Sigmoid colon (tissue), 7 donors: ENCODE results near the gene NLN. TPM values are rescaled to one million over a fixed set of nuclear protein-coding genes. Genes with fewer than 3 reads are reported as not detected.

Experiments used
- DNase-seq: peaks from one replicate; pipeline ENCODE4 v3.0.0-alpha.2; 2019
- H3K27ac ChIP-seq, 4 donors: fragments of 200-600 bp; sonication (generic); one replicate each; pipeline ENCODE4 v1.5.1; 2016 to 2019; ENCODE audit warnings: mild to moderate bottlenecking in 1 of 4
- H3K27me3 ChIP-seq, 3 donors: fragments of 200-600 bp; sonication (generic); one replicate each; pipeline ENCODE4 v1.5.1; 2019; ENCODE audit warnings: mild to moderate bottlenecking in 1 of 3
- H3K36me3 ChIP-seq, 4 donors: fragments of 200-600 bp; sonication (generic); one replicate each; pipeline ENCODE4 v1.5.1; 2016 to 2019
- H3K4me1 ChIP-seq, 4 donors: fragments of 200-600 bp; sonication (generic); one replicate each; pipeline ENCODE4 v1.5.1; 2017 to 2019
- H3K4me3 ChIP-seq, 4 donors: fragments of 200-600 bp; sonication (generic); one replicate each; pipeline ENCODE4 v1.5.1; 2017 to 2019; ENCODE audit warnings: mild to moderate bottlenecking in 2 of 4, moderate library complexity in 1 of 4
- H3K9me3 ChIP-seq, 4 donors: fragments of 200-600 bp in 3 of 4; sonication (generic) in 3 of 4; one replicate each; pipeline versions ENCODE4 v1.5.1 to v1.6.1; 2013 to 2019
- EP300 ChIP-seq, 4 donors: sonication (generic); formaldehyde crosslinking; IDR thresholded peaks; one replicate each; pipeline ENCODE4 v1.6.1; 2017; ENCODE audit warnings: antibody characterized with exemption in 4 of 4
- POLR2A ChIP-seq, 2 donors: fragments of 450-650 bp; IDR thresholded peaks; one replicate each; pipeline ENCODE4 v1.6.1; 2016; ENCODE audit warnings: antibody characterized with exemption in 2 of 2, mild to moderate bottlenecking in 2 of 2, moderate library complexity in 2 of 2
- POLR2AphosphoS5 ChIP-seq, 4 donors: sonication (generic); formaldehyde crosslinking; IDR thresholded peaks; one replicate each; pipeline ENCODE4 v1.6.1; 2017; ENCODE audit warnings: antibody characterized with exemption in 4 of 4
- WGBS, 2 donors: extraction: QIAGEN DNeasy Blood & Tissue Kit; methylation state at CpG; one replicate each; pipeline ENCODE4 v1.1.7; 2013; 5-methylcytosine and 5-hydroxymethylcytosine counted together
- intact Hi-C: fragments of 100-400 bp; cut with DNase I; formaldehyde crosslinking; loops from one replicate; pipeline ENCODE4 v1.15.1; 2023
- polyA plus RNA-seq, 3 donors: library from polyadenylated mRNA; stranded (reverse); fragments of 200-250 nt; gene quantifications; one replicate each; pipeline ENCODE4 v1.2.3, GENCODE V29; 2013
- total RNA-seq, 4 donors: library from RNA; depleted of rRNA; stranded (reverse); fragments of >200 nt; gene quantifications; one replicate each; pipeline ENCODE4 v1.1.0, GENCODE V29; 2016
- TF ChIP-seq, protein P1 (sequence below), 4 experiments: fragments of 450-650 bp in 3 of 4; fragments of 200-600 bp in 1 of 4; IDR thresholded peaks; one replicate each; pipeline ENCODE4 v1.5.1; 2016 to 2019; ENCODE audit warnings: antibody characterized with exemption in 4 of 4, mild to moderate bottlenecking in 3 of 4, moderate library complexity in 2 of 4
- donor health status: healthy with polysubstance abuse.
- donor health status: Bipolar disorder and iron deficiency.
- donor health status: healthy.

The NLN gene
- total and polyA plus RNA-seq, 7 donors = 4.8 to 43.7 (median 7.8) TPM

- intact Hi-C loops = no loop called here
- DNase-seq = no peak
- H3K27me3 ChIP-seq = no peaks in the 10 kb centered on the region
- 74 to 91% methylated on average over 3 of the region's 3 CpGs for WGBS, 2 donors
- H3K27ac ChIP-seq = no peak overlapping the region
- H3K4me1 ChIP-seq = peaks cover 0 to 3% (median 1%) of the 10 kb centered on the region in 4 donors
- H3K4me3 ChIP-seq = no peak overlapping the region
- TF ChIP-seq POLR2A (IDR thresholded peaks at IDR 0.05) (no peak), EP300 (IDR thresholded peaks at IDR 0.05) (no peak), POLR2AphosphoS5 (IDR thresholded peaks at IDR 0.05) (no peak)
- TF ChIP-seq, protein P1, sequence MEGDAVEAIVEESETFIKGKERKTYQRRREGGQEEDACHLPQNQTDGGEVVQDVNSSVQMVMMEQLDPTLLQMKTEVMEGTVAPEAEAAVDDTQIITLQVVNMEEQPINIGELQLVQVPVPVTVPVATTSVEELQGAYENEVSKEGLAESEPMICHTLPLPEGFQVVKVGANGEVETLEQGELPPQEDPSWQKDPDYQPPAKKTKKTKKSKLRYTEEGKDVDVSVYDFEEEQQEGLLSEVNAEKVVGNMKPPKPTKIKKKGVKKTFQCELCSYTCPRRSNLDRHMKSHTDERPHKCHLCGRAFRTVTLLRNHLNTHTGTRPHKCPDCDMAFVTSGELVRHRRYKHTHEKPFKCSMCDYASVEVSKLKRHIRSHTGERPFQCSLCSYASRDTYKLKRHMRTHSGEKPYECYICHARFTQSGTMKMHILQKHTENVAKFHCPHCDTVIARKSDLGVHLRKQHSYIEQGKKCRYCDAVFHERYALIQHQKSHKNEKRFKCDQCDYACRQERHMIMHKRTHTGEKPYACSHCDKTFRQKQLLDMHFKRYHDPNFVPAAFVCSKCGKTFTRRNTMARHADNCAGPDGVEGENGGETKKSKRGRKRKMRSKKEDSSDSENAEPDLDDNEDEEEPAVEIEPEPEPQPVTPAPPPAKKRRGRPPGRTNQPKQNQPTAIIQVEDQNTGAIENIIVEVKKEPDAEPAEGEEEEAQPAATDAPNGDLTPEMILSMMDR (IDR thresholded peaks at IDR 0.05) = no peak
- H3K9me3 ChIP-seq = no peaks in the 10 kb centered on the region
- H3K36me3 ChIP-seq = peaks cover 0 to 15% (median 5%) of the 10 kb centered on the region in 4 donors
These were observed 20.0 kb upstream of the NLN start for GRCh38 chr5:65702036-65702435.

GRCh38 chr5:65704621-65705239 lies 17.3 kb upstream of the NLN start:
- Histone ChIP-seq H3K4me3 (no peak overlapping the region), H3K4me1 (no peaks in the 10 kb centered on the region), H3K36me3 (peaks cover 0 to 25% (median 5%) of the 10 kb centered on the region in 4 donors), H3K27ac (no peak overlapping the region), H3K27me3 (no peaks in the 10 kb centered on the region), H3K9me3 (no peaks in the 10 kb centered on the region)
- TF ChIP-seq, protein P1 (IDR thresholded peaks at IDR 0.05) = no peak
- TF ChIP-seq EP300 (IDR thresholded peaks at IDR 0.05) = no peak
- TF ChIP-seq POLR2A (IDR thresholded peaks at IDR 0.05) = no peak
- TF ChIP-seq POLR2AphosphoS5 (IDR thresholded peaks at IDR 0.05) = no peak
- no peak for DNase-seq
- 71 to 88% methylated on average over 2 of the region's 2 CpGs for WGBS, 2 donors
- intact Hi-C loops = no loop called here

- Histone ChIP-seq H3K4me1 (no peaks in the 10 kb centered on the region), H3K27me3 (no peaks in the 10 kb centered on the region), H3K36me3 (peaks cover 0 to 38% (median 8%) of the 10 kb centered on the region in 4 donors), H3K4me3 (no peak overlapping the region), H3K27ac (no peak overlapping the region), H3K9me3 (no peaks in the 10 kb centered on the region)
- WGBS, 2 donors = 93% methylated on average over 4 of the region's 4 CpGs
- intact Hi-C loops = no loop called here
- TF ChIP-seq EP300 (IDR thresholded peaks at IDR 0.05) (no peak), POLR2A (IDR thresholded peaks at IDR 0.05) (no peak), POLR2AphosphoS5 (IDR thresholded peaks at IDR 0.05) (no peak)
- TF ChIP-seq, protein P1 (IDR thresholded peaks at IDR 0.05) = no peak
- DNase-seq = no peak
These were observed 14.3 kb upstream of the NLN start for GRCh38 chr5:65707663-65708062.

DNA sequence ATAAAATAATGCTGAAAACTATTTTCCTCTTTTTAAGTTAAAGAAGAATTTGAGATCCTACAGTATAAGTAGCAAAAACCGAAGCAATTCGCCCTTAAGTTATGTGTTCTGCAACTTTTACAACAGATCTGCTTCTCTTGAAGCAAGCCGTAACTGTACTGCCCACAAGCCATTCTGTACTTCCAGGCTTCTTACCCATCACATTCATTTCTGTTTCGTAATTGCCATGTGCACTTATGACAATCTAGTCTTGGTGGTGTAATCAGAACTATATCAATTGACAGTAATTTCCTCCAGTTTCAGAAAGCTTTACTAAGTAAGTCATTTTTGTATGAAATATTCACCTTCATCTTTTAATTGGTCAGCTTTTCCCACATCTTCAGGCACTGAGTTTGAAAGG lies 13.9 kb upstream of the NLN start:
- Histone ChIP-seq H3K36me3 (peaks cover 0 to 37% (median 7%) of the 10 kb centered on the region in 4 donors), H3K27me3 (no peaks in the 10 kb centered on the region), H3K27ac (no peak overlapping the region), H3K4me1 (no peaks in the 10 kb centered on the region), H3K9me3 (no peaks in the 10 kb centered on the region), H3K4me3 (no peak overlapping the region)
- TF ChIP-seq EP300 (IDR thresholded peaks at IDR 0.05) (no peak), POLR2AphosphoS5 (IDR thresholded peaks at IDR 0.05) (no peak), POLR2A (IDR thresholded peaks at IDR 0.05) (no peak)
- TF ChIP-seq, protein P1 (IDR thresholded peaks at IDR 0.05) = no peak
- intact Hi-C loops = no loop called here
- WGBS, 2 donors = 93 to 96% methylated on average over 4 of the region's 4 CpGs
- no peak for DNase-seq
